HCT116 (cell line): ENCODE results near the gene NOC2L. TPM values are rescaled to one million over a fixed set of nuclear protein-coding genes. Genes with fewer than 3 reads are reported as not detected.

Source experiments
- ATAC-seq: fragments of 200-7000 bp; cut with Tn5 transposase; 2 replicates; pipeline ENCODE4 v1.9.1; 2020; ENCODE audit warnings: mild to moderate bottlenecking, moderate library complexity
- BruUV-seq: library from RNA; stranded (reverse); fragments of 400-500 nt; replicated peaks from 2 replicates; lab custom pipeline; 2021; lab: Mats Ljungman, UMichigan
- CTCF ChIA-PET: fragments of 300-600 bp; sonication (Branson Sonifier 250); formaldehyde crosslinking; loops from one replicate; lab custom pipeline; 2021; ENCODE audit warnings: antibody characterized with exemption; lab: Charles Lee
- POLR2A ChIA-PET: fragments of 300-600, 350-600 bp; sonication (Branson Sonifier 250); formaldehyde crosslinking; loops from one replicate; lab custom pipeline; 2021; ENCODE audit warnings: antibody characterized with exemption; lab: Charles Lee
- RAD21 ChIA-PET, 2 experiments: fragments of 300-600 bp; sonication (Branson Sonifier 250); formaldehyde crosslinking; loops; one replicate each; lab custom pipeline; 2023; ENCODE audit warnings: low total read pairs in 2 of 2; ENCODE audit not compliant: uncharacterized antibody in 2 of 2, unreplicated experiment in 2 of 2, low non-redundant PET in 1 of 2; lab: Charles Lee
- DNase-seq: peaks from one replicate; pipeline ENCODE4 v3.0.0-alpha.2; 2010; ENCODE audit warnings: low read depth, low spot score
- H2AFZ ChIP-seq: fragments of 200-600 bp; shearing (Covaris generic), sonication (generic); 2 replicates; pipeline ENCODE4 v1.6.1; 2017; ENCODE audit warnings: low read depth, mixed run types, mixed read lengths, antibody characterized with exemption, low read length; ENCODE audit not compliant: poor library complexity, severe bottlenecking
- H3K27ac ChIP-seq: 2 replicates; pipeline ENCODE4 v1.5.1; 2012; ENCODE audit warnings: low read depth, low read length
- H3K27me3 ChIP-seq: fragments of 200-600 bp; sonication (generic); 2 replicates; pipeline ENCODE4 v1.6.1; 2016; ENCODE audit warnings: mixed run types, low read length, mixed read lengths; ENCODE audit not compliant: insufficient read depth
- H3K36me3 ChIP-seq, 2 experiments: fragments of 200-500 bp in 1 of 2; fragments of 200-600 bp in 1 of 2; sonication (Bioruptor generic) in 1 of 2; sonication (generic) in 1 of 2; 2 replicates each; pipeline versions ENCODE4 v1.5.1 to v1.6.1; 2014 to 2016; ENCODE audit warnings: low read length in 2 of 2, inconsistent platforms in 1 of 2, mixed read lengths in 1 of 2, mixed run types in 1 of 2; ENCODE audit not compliant: insufficient read depth in 2 of 2, control insufficient read depth in 1 of 2
- H3K4me1 ChIP-seq, 2 experiments: fragments of 200-600 bp in 1 of 2; sonication (generic) in 1 of 2; 2 replicates each; pipeline versions ENCODE4 v1.5.1 to v1.6.1; 2012 to 2017; ENCODE audit warnings: low read length in 2 of 2, inconsistent platforms in 1 of 2, mild to moderate bottlenecking in 1 of 2, mixed read lengths in 1 of 2, mixed run types in 1 of 2, moderate library complexity in 1 of 2; ENCODE audit not compliant: insufficient read depth in 2 of 2, control insufficient read depth in 1 of 2
- H3K4me2 ChIP-seq: fragments of 200-600 bp; sonication (generic); 2 replicates; pipeline ENCODE4 v1.6.1; 2017; ENCODE audit warnings: mixed run types, low read length, mixed read lengths
- H3K4me3 ChIP-seq, 2 experiments: fragments of 200-600 bp in 1 of 2; sonication (generic) in 1 of 2; replicated peaks in 1 of 2; 2 replicates each; pipeline ENCODE4 v1.5.1; 2011 to 2016; ENCODE audit warnings: low read length in 2 of 2, control low read depth in 1 of 2, low read depth in 1 of 2, mild to moderate bottlenecking in 1 of 2, mixed read lengths in 1 of 2, mixed run types in 1 of 2
- H3K79me2 ChIP-seq: fragments of 200-600 bp; sonication (generic); 2 replicates; pipeline ENCODE4 v1.6.1; 2017; ENCODE audit warnings: mild to moderate bottlenecking, mixed run types, low read length, moderate library complexity, mixed read lengths; ENCODE audit not compliant: insufficient read depth
- H3K9ac ChIP-seq: fragments of 200-600 bp; sonication (generic); 2 replicates; pipeline ENCODE4 v1.6.1; 2016; ENCODE audit warnings: low read length, mixed read lengths
- H3K9me2 ChIP-seq: fragments of 200-600 bp; sonication (generic), shearing (Covaris generic); 2 replicates; pipeline ENCODE4 v1.6.1; 2017; ENCODE audit warnings: mixed run types, mild to moderate bottlenecking, moderate library complexity; ENCODE audit not compliant: insufficient read depth
- H3K9me3 ChIP-seq, 2 experiments: fragments of 200-500 bp in 1 of 2; fragments of 200-600 bp in 1 of 2; sonication (Bioruptor generic) in 1 of 2; sonication (generic) in 1 of 2; 2 replicates each; pipeline ENCODE4 v1.6.1; 2014 to 2017; ENCODE audit warnings: low read length in 2 of 2, mixed read lengths in 2 of 2, inconsistent platforms in 1 of 2, low read depth in 1 of 2, mild to moderate bottlenecking in 1 of 2, mixed run types in 1 of 2, moderate library complexity in 1 of 2; ENCODE audit not compliant: control insufficient read depth in 1 of 2, insufficient read depth in 1 of 2
- H4K20me1 ChIP-seq: fragments of 200-600 bp; sonication (generic), shearing (Covaris generic); 2 replicates; pipeline ENCODE4 v1.6.1; 2017; ENCODE audit warnings: mixed run types, mild to moderate bottlenecking, moderate library complexity; ENCODE audit not compliant: insufficient read depth
- EGR1 ChIP-seq: IDR thresholded peaks from 2 replicates; pipeline ENCODE4 v1.6.1; 2012; ENCODE audit warnings: low read depth
- EZH2phosphoT487 ChIP-seq: fragments of 200-600 bp; IDR thresholded peaks from 2 replicates; pipeline ENCODE4 v1.6.1; 2018; ENCODE audit warnings: antibody characterized with exemption, borderline replicate concordance
- POLR2AphosphoS5 ChIP-seq: IDR thresholded peaks from 2 replicates; pipeline ENCODE4 v1.6.1; 2011; ENCODE audit warnings: mild to moderate bottlenecking, low read depth, low read length, moderate library complexity
- RAD21 ChIP-seq: IDR thresholded peaks from 2 replicates; pipeline ENCODE4 v1.6.1; 2012; ENCODE audit warnings: low read depth, mild to moderate bottlenecking
- TCF7L2 ChIP-seq: IDR thresholded peaks from 2 replicates; pipeline ENCODE4 v1.7.0; 2011; ENCODE audit warnings: borderline replicate concordance, inconsistent platforms; ENCODE audit not compliant: insufficient read depth, insufficient read length; ENCODE audit errors: extremely low read depth
- intact Hi-C: fragments of 100-400 bp; cut with micrococcal nuclease; formaldehyde crosslinking; loops from 2 replicates; pipeline ENCODE4 v1.10.0; 2022
- total RNA-seq: library from RNA; stranded (reverse); gene quantifications from one replicate; pipeline ENCODE4 v1.2.1, GENCODE V29; 2021; ENCODE audit not compliant: unreplicated experiment
- TF ChIP-seq, protein P1 (sequence below): IDR thresholded peaks from 2 replicates; pipeline ENCODE4 v1.6.1; 2012

NOC2L gene
- total RNA-seq, 1 experiment from 2014 or later = 260 TPM

DNA sequence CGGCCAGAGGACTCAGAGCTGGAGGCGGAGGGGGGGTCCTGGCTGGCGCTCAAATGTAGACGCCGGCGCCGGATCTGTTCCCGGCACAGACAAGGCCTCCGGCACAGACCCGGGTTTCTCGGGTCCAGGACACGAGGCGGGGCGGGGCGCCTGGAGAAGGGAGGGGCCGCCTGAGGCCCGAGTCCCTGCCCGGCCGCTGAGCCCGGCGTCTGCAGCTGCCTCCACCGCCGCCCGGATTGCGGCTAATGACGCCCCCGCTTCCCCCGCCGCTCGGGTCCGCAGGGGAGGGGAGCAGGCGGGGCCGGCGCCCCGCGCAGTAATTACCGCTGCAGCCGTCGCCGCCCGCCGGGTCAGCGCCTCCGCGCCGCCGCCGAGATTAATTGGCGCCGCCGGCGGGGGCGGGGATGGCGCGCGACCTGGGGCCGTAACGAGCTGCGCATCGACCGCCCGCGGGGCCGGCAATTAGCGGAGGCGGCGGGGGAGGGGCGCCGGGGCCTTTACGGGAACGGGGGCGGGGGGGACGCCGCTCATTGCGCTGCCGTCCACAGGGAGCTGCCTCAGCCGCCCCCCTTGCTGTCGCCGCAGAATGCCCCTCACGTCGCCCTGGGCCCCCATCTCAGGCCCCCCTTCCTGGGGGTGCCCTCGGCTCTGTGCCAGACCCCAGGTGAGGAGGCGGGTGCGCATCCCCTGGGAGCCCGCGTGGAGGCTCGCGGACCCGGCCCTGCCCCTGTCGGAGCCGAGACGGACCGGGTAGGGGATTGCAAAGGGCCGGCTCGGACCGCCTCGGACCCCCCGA is 17.3 kb downstream of the NOC2L start:
- Histone ChIP-seq H3K4me1 (peaks cover 49 to 62% of the 10 kb centered on the region in 2 experiments), H3K9ac (peak overlapping the region; percentile 44), H3K79me2 (no peaks in the 10 kb centered on the region), H3K27me3 (peaks cover 10% of the 10 kb centered on the region; the same call in 1 of the 2 replicates), H4K20me1 (no peaks in the 10 kb centered on the region), H3K4me3 (peak overlapping the region; percentile 38 to 50), H3K36me3 (peaks cover 0 to 13% of the 10 kb centered on the region in 2 experiments; a peak in 3 of 4 replicates), H3K27ac (peak overlapping the region; percentile 58; the same call in 1 of the 2 replicates), H3K9me2 (no peaks in the 10 kb centered on the region), H3K9me3 (no peaks in the 10 kb centered on the region), H3K4me2 (peak overlapping the region; percentile 73), H2AFZ (peak overlapping the region; percentile 51)
- no TSS peak for BruUV-seq
- ChIA-PET CTCF (no interaction called here), RAD21 (no interaction called here), POLR2A (interaction anchor here (1.0 kb wide), 1 partner anchor 18 kb away, joined by 3 read pairs; the partner anchor contains the start of gene NOC2L)
- TF ChIP-seq RAD21 (no peak), TCF7L2 (peak; percentile 95), POLR2AphosphoS5 (no peak), EGR1 (peak; percentile 83), EZH2phosphoT487 (no peak)
- TF ChIP-seq, protein P1, sequence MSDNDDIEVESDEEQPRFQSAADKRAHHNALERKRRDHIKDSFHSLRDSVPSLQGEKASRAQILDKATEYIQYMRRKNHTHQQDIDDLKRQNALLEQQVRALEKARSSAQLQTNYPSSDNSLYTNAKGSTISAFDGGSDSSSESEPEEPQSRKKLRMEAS = 0 out of 2 replicates have a peak, but pooled peaks have one; percentile 10
- intact Hi-C loops = loop anchor here (2.0 kb wide), 2 partner anchors 17 to 35 kb away; no protein-coding TSS in a partner anchor
- peak; percentile 60 for ATAC-seq
- no peak for DNase-seq
